Loucy (cell line): ENCODE data around the gene GSG1.
"Not testable (repeated sequence)": the region's sequence is repeated elsewhere in the genome, so short reads cannot be mapped to it uniquely, and the experiment has no call there.

Source experiments
- CTCF ChIP-seq: fragments of 200-600 bp; sonication (generic); conservative IDR thresholded peaks from 2 replicates; pipeline ENCODE4 v1.5.1; 2014; ENCODE audit warnings: mild to moderate bottlenecking, antibody characterized with exemption, low read length
- EZH2phosphoT487 ChIP-seq: fragments of 200-600 bp; IDR thresholded peaks from 2 replicates; pipeline ENCODE4 v1.6.1; 2018; ENCODE audit warnings: antibody characterized with exemption, mild to moderate bottlenecking, moderate library complexity, borderline replicate concordance

GRCh38 chr12:13083638-13084037, 19.8 kb downstream of the GSG1 start:
- TF ChIP-seq CTCF, EZH2phosphoT487: not testable (repeated sequence)
